ENCODE results near the gene TMEM92. TPM values are rescaled to one million over a fixed set of nuclear protein-coding genes. Genes with fewer than 3 reads are reported as not detected.

Gene TMEM92
- total RNA-seq, 1 experiment from 2014 or later = 14.8 TPM

- POLR2A ChIA-PET = interaction anchor here (0.6 kb wide), 1 partner anchor 24 kb away, joined by 4 read pairs; no protein-coding TSS in a partner anchor
- H3K27ac Mint-ChIP-seq (ENCODE audit: unreplicated experiment) = no peak overlapping the region
- BruUV-seq (replicated peaks) = no TSS peak
Observed at GRCh38 chr17:50322271-50322670, 48.0 kb downstream of the TMEM92 start.

GRCh38 chr17:50323060-50323459, 48.8 kb downstream of the TMEM92 start:
- H3K4me1 ChIP-seq = peaks cover 14% of the 10 kb centered on the region
- TF ChIP-seq CTCF (IDR thresholded peaks at IDR 0.05; ENCODE audit: insufficient read depth in 1 of 2, low read depth in 1 of 2, low read length in 1 of 2, severe bottlenecking in 1 of 2, unreplicated experiment in 1 of 2) = no peak
- no peak for DNase-seq
- H3K4me3 Mint-ChIP-seq (ENCODE audit: unreplicated experiment) = no peak overlapping the region
- H3K27me3 Mint-ChIP-seq (ENCODE audit: insufficient read depth, unreplicated experiment) = no peaks in the 10 kb centered on the region
- H3K27me3 ChIP-seq (replicated peaks; ENCODE audit: control insufficient read depth, insufficient read depth, low read length) = no peaks in the 10 kb centered on the region
- ChIA-PET POLR2A (no interaction called here), CTCF (interaction anchor here (0.5 to 1.5 kb wide), 2 partner anchors 74 to 119 kb away, joined by 3 to 4 read pairs; partner anchors contain the start of gene LRRC59)
- no peak overlapping the region for H3K27ac Mint-ChIP-seq (ENCODE audit: unreplicated experiment)
- H3K36me3 ChIP-seq (ENCODE audit: control insufficient read depth, insufficient read depth, low read length) = no peaks in the 10 kb centered on the region
- peaks cover 5% of the 10 kb centered on the region for H3K4me1 Mint-ChIP-seq (ENCODE audit: low read depth, unreplicated experiment)
- no peaks in the 10 kb centered on the region for H3K9me3 ChIP-seq
- H3K9me3 Mint-ChIP-seq (ENCODE audit: unreplicated experiment) = no peaks in the 10 kb centered on the region
- H3K36me3 Mint-ChIP-seq (ENCODE audit: insufficient read depth, unreplicated experiment) = no peaks in the 10 kb centered on the region
- no peak overlapping the region for H3K4me3 ChIP-seq (ENCODE audit: low read depth, low read length)
- no TSS peak for BruUV-seq (replicated peaks)
- intact Hi-C loops (cut with micrococcal nuclease; ENCODE audit: unreplicated experiment) = no loop called here

More at GRCh38 chr17:50322271-50322670, 48.0 kb downstream of the TMEM92 start:
- no peak overlapping the region for H3K4me3 ChIP-seq (ENCODE audit: low read depth, low read length)
- H3K4me1 ChIP-seq = peaks cover 17% of the 10 kb centered on the region
- intact Hi-C loops (cut with micrococcal nuclease; ENCODE audit: unreplicated experiment) = no loop called here
- Mint-ChIP-seq H3K4me1 (ENCODE audit: low read depth, unreplicated experiment) (peaks cover 5% of the 10 kb centered on the region), H3K36me3 (ENCODE audit: insufficient read depth, unreplicated experiment) (no peaks in the 10 kb centered on the region), H3K4me3 (ENCODE audit: unreplicated experiment) (no peak overlapping the region), H3K9me3 (ENCODE audit: unreplicated experiment) (no peaks in the 10 kb centered on the region), H3K27me3 (ENCODE audit: insufficient read depth, unreplicated experiment) (no peaks in the 10 kb centered on the region)
- DNase-seq = no peak
- no peaks in the 10 kb centered on the region for H3K9me3 ChIP-seq
- TF ChIP-seq CTCF (IDR thresholded peaks at IDR 0.05; ENCODE audit: insufficient read depth in 1 of 2, low read depth in 1 of 2, low read length in 1 of 2, severe bottlenecking in 1 of 2, unreplicated experiment in 1 of 2) = no peak
- CTCF ChIA-PET = no interaction called here
- no peaks in the 10 kb centered on the region for H3K36me3 ChIP-seq (ENCODE audit: control insufficient read depth, insufficient read depth, low read length)
- no peaks in the 10 kb centered on the region for H3K27me3 ChIP-seq (replicated peaks; ENCODE audit: control insufficient read depth, insufficient read depth, low read length)

GRCh38 chr17:50325906-50326305, 51.6 kb downstream of the TMEM92 start:
- no peaks in the 10 kb centered on the region for H3K9me3 ChIP-seq
- H3K4me1 ChIP-seq = no peaks in the 10 kb centered on the region
- no peaks in the 10 kb centered on the region for H3K36me3 ChIP-seq (ENCODE audit: control insufficient read depth, insufficient read depth, low read length)
- intact Hi-C loops (cut with micrococcal nuclease; ENCODE audit: unreplicated experiment) = no loop called here
- Mint-ChIP-seq H3K4me1 (ENCODE audit: low read depth, unreplicated experiment) (peaks cover 5% of the 10 kb centered on the region), H3K4me3 (ENCODE audit: unreplicated experiment) (no peak overlapping the region), H3K9me3 (ENCODE audit: unreplicated experiment) (no peaks in the 10 kb centered on the region), H3K36me3 (ENCODE audit: insufficient read depth, unreplicated experiment) (no peaks in the 10 kb centered on the region), H3K27me3 (ENCODE audit: insufficient read depth, unreplicated experiment) (peaks cover 4% of the 10 kb centered on the region), H3K27ac (ENCODE audit: unreplicated experiment) (no peak overlapping the region)
- H3K27me3 ChIP-seq (replicated peaks; ENCODE audit: control insufficient read depth, insufficient read depth, low read length) = no peaks in the 10 kb centered on the region
- POLR2A ChIA-PET = no interaction called here
- no peak for DNase-seq
- CTCF ChIA-PET = no interaction called here
- H3K4me3 ChIP-seq (ENCODE audit: low read depth, low read length) = no peak overlapping the region
- BruUV-seq (replicated peaks) = no TSS peak
- TF ChIP-seq CTCF (IDR thresholded peaks at IDR 0.05; ENCODE audit: insufficient read depth in 1 of 2, low read depth in 1 of 2, low read length in 1 of 2, severe bottlenecking in 1 of 2, unreplicated experiment in 1 of 2) = no peak

All from Caco-2 (cell line).